ENCODE data around the gene ABAT.
"Not testable (repeated sequence)": the region's sequence is repeated elsewhere in the genome, so short reads cannot be mapped to it uniquely, and the experiment has no call there.

ABAT gene

GRCh38 chr16:8751481-8752311, 77.3 kb downstream of the ABAT start:
- DNase-seq, result peak; percentile 57

GRCh38 chr16:8752706-8753105, 78.3 kb downstream of the ABAT start:
- no peak for DNase-seq

GRCh38 chr16:8753416-8754054, 79.1 kb downstream of the ABAT start:
- DNase-seq, result no peak

- no peak for DNase-seq
These were observed 82.3 kb downstream of the ABAT start for GRCh38 chr16:8756755-8757154.

GRCh38 chr16:8758022-8758421, 83.6 kb downstream of the ABAT start:
- DNase-seq, result no peak

- DNase-seq, result no peak
These were observed 85.6 kb downstream of the ABAT start for GRCh38 chr16:8760021-8760420.

- no peak for DNase-seq
These were observed 86.7 kb downstream of the ABAT start for GRCh38 chr16:8761078-8761477.

GRCh38 chr16:8762254-8762653, 87.8 kb downstream of the ABAT start:
- no peak for DNase-seq

GRCh38 chr16:8763083-8763482, 88.7 kb downstream of the ABAT start:
- DNase-seq, result no peak

- DNase-seq, result no peak
These were observed 89.5 kb downstream of the ABAT start for GRCh38 chr16:8763899-8764298.

- DNase-seq, result no peak
These were observed 90.3 kb downstream of the ABAT start for GRCh38 chr16:8764525-8765250.

- DNase-seq, result no peak
These were observed 92.8 kb downstream of the ABAT start for GRCh38 chr16:8767176-8767575.

- no peak for DNase-seq
These were observed 93.9 kb downstream of the ABAT start for GRCh38 chr16:8768283-8768682.

- DNase-seq, result no peak
These were observed 94.3 kb downstream of the ABAT start for GRCh38 chr16:8768692-8769091.

- DNase-seq, result no peak
These were observed 99.1 kb downstream of the ABAT start for GRCh38 chr16:8773537-8773936.

- DNase-seq, result no peak
These were observed 99.8 kb downstream of the ABAT start for GRCh38 chr16:8774208-8774607.

- no peak for DNase-seq
These were observed 100.9 kb downstream of the ABAT start for GRCh38 chr16:8775359-8775758.

- DNase-seq, result no peak
These were observed 101.7 kb downstream of the ABAT start for GRCh38 chr16:8776129-8776584.

GRCh38 chr16:8777217-8777616, 102.8 kb downstream of the ABAT start:
- DNase-seq, result no peak

GRCh38 chr16:8781797-8782196, 107.4 kb downstream of the ABAT start:
- DNase-seq, result no peak

- DNase-seq, result no peak
These were observed 108.3 kb downstream of the ABAT start for GRCh38 chr16:8782673-8783072.

- DNase-seq, result no peak
These were observed 111.0 kb downstream of the ABAT start for GRCh38 chr16:8785408-8785807.

- not testable (repeated sequence) for DNase-seq
These were observed 111.9 kb downstream of the ABAT start for GRCh38 chr16:8786316-8786715.

Data from NCI-H146 (cell line).